Ovary (tissue), 3 donors: ENCODE results near the gene AGFG2.

Experiments
- POLR2A ChIP-seq: fragments of 450-650 bp; IDR thresholded peaks from one replicate; pipeline ENCODE4 v1.6.1; 2017; ENCODE audit warnings: antibody characterized with exemption, mild to moderate bottlenecking, moderate library complexity
- TF ChIP-seq, protein P1 (sequence below), 3 donors: fragments of 450-650 bp in 2 of 3; fragments of 200-600 bp in 1 of 3; IDR thresholded peaks; one replicate each; pipeline versions ENCODE4 v1.5.1 to v1.8.0; 2016 to 2022; ENCODE audit warnings: antibody characterized with exemption in 3 of 3, mild to moderate bottlenecking in 1 of 3
- donor health status: DM: no; HTN: no; CAD: no.

GRCh38 chr7:100614308-100614861, 75.4 kb downstream of the AGFG2 start:
- TF ChIP-seq, protein P1, sequence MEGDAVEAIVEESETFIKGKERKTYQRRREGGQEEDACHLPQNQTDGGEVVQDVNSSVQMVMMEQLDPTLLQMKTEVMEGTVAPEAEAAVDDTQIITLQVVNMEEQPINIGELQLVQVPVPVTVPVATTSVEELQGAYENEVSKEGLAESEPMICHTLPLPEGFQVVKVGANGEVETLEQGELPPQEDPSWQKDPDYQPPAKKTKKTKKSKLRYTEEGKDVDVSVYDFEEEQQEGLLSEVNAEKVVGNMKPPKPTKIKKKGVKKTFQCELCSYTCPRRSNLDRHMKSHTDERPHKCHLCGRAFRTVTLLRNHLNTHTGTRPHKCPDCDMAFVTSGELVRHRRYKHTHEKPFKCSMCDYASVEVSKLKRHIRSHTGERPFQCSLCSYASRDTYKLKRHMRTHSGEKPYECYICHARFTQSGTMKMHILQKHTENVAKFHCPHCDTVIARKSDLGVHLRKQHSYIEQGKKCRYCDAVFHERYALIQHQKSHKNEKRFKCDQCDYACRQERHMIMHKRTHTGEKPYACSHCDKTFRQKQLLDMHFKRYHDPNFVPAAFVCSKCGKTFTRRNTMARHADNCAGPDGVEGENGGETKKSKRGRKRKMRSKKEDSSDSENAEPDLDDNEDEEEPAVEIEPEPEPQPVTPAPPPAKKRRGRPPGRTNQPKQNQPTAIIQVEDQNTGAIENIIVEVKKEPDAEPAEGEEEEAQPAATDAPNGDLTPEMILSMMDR (IDR thresholded peaks at IDR 0.05): no peak
- no peak for TF ChIP-seq POLR2A
